Measurements from ENCODE around the gene ERICH6B. TPM values are rescaled to one million over a fixed set of nuclear protein-coding genes. Genes with fewer than 3 reads are reported as not detected.

The ERICH6B gene
- total RNA-seq, 1 experiment from 2014 or later, result not detected

DNA sequence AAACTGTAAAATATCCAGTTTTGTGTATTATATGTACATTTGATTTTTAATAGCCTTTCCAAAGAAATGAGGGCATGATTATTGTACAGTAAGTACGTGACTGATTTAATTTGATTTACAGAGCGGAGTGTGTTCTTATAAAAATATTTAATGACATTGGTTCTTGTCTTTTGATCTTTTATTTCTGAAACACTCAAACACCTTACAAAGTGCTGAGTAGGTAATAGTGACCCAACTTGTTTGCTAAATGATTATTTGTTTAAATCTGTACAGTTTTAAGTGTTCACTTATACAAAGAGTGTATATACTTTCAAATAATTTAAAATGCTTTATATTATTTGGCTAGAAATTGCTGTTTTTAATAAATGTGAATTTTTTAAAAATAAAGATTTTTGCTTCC, 79.3 kb downstream of the ERICH6B start:
- H3K27me3 Mint-ChIP-seq (ENCODE audit: insufficient read depth, unreplicated experiment), result no peaks in the 10 kb centered on the region
- BruUV-seq (replicated peaks), result no TSS peak
- ChIA-PET CTCF (no interaction called here), POLR2A (no interaction called here)
- intact Hi-C loops (cut with micrococcal nuclease), result no loop called here
- TF ChIP-seq, protein P1, sequence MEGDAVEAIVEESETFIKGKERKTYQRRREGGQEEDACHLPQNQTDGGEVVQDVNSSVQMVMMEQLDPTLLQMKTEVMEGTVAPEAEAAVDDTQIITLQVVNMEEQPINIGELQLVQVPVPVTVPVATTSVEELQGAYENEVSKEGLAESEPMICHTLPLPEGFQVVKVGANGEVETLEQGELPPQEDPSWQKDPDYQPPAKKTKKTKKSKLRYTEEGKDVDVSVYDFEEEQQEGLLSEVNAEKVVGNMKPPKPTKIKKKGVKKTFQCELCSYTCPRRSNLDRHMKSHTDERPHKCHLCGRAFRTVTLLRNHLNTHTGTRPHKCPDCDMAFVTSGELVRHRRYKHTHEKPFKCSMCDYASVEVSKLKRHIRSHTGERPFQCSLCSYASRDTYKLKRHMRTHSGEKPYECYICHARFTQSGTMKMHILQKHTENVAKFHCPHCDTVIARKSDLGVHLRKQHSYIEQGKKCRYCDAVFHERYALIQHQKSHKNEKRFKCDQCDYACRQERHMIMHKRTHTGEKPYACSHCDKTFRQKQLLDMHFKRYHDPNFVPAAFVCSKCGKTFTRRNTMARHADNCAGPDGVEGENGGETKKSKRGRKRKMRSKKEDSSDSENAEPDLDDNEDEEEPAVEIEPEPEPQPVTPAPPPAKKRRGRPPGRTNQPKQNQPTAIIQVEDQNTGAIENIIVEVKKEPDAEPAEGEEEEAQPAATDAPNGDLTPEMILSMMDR (IDR thresholded peaks at IDR 0.05; ENCODE audit: unreplicated experiment), result no peak
- DNase-seq (ENCODE audit: unreplicated experiment), result no peak
- H3K4me3 Mint-ChIP-seq (ENCODE audit: unreplicated experiment), result no peak overlapping the region
- H3K27ac Mint-ChIP-seq (ENCODE audit: low read depth, unreplicated experiment), result no peak overlapping the region
- peaks cover 57% of the 10 kb centered on the region for H3K36me3 Mint-ChIP-seq (ENCODE audit: insufficient read depth, unreplicated experiment)
- H3K4me1 Mint-ChIP-seq (ENCODE audit: insufficient read depth, unreplicated experiment), result no peaks in the 10 kb centered on the region
- H3K9me3 Mint-ChIP-seq (ENCODE audit: unreplicated experiment), result no peaks in the 10 kb centered on the region

DNA sequence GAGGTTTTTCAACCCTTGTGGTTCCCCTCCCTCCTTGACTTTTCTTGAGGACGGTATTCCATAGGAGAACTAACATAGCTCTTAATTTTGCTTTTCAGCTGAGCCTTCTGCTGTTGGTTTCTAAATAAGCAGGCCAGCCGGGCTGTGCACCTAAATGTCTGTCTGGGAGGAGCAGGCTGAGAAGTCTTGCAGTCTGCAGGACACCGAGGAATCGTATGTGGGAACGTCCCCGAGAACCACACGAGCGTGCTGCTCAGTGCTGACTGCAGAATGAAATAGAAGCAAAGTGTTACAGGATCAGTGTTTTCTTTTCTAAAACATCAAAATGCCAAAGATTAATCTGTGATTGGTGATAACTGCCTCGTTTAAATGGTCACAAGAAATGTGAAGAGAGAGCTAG, 80.9 kb downstream of the ERICH6B start:
- Mint-ChIP-seq H3K9me3 (ENCODE audit: unreplicated experiment) (no peaks in the 10 kb centered on the region), H3K27me3 (ENCODE audit: insufficient read depth, unreplicated experiment) (no peaks in the 10 kb centered on the region), H3K27ac (ENCODE audit: low read depth, unreplicated experiment) (no peak overlapping the region), H3K4me1 (ENCODE audit: insufficient read depth, unreplicated experiment) (no peaks in the 10 kb centered on the region), H3K4me3 (ENCODE audit: unreplicated experiment) (no peak overlapping the region), H3K36me3 (ENCODE audit: insufficient read depth, unreplicated experiment) (peaks cover 74% of the 10 kb centered on the region)
- TF ChIP-seq, protein P1 (IDR thresholded peaks at IDR 0.05; ENCODE audit: unreplicated experiment), result no peak
- ChIA-PET POLR2A (no interaction called here), CTCF (no interaction called here)
- intact Hi-C loops (cut with micrococcal nuclease), result no loop called here
- no peak for DNase-seq (ENCODE audit: unreplicated experiment)
- no TSS peak for BruUV-seq (replicated peaks)

- H3K27me3 Mint-ChIP-seq (ENCODE audit: insufficient read depth, unreplicated experiment), result no peaks in the 10 kb centered on the region
- no peak overlapping the region for H3K4me3 Mint-ChIP-seq (ENCODE audit: unreplicated experiment)
- TF ChIP-seq, protein P1 (IDR thresholded peaks at IDR 0.05; ENCODE audit: unreplicated experiment), result no peak
- ChIA-PET POLR2A (interaction anchor here (0.6 to 1.9 kb wide), 4 partner anchors 10 to 1118 kb away, joined by 3 to 5 read pairs (median 3); no protein-coding TSS in a partner anchor), CTCF (no interaction called here)
- H3K27ac Mint-ChIP-seq (ENCODE audit: low read depth, unreplicated experiment), result no peak overlapping the region
- no TSS peak for BruUV-seq (replicated peaks)
- H3K4me1 Mint-ChIP-seq (ENCODE audit: insufficient read depth, unreplicated experiment), result peaks cover 10% of the 10 kb centered on the region
- DNase-seq (ENCODE audit: unreplicated experiment), result no peak
- intact Hi-C loops (cut with micrococcal nuclease), result no loop called here
- no peaks in the 10 kb centered on the region for H3K9me3 Mint-ChIP-seq (ENCODE audit: unreplicated experiment)
- peaks cover 97% of the 10 kb centered on the region for H3K36me3 Mint-ChIP-seq (ENCODE audit: insufficient read depth, unreplicated experiment)
These were observed 85.8 kb downstream of the ERICH6B start for GRCh38 chr13:45529758-45530157.

DNA sequence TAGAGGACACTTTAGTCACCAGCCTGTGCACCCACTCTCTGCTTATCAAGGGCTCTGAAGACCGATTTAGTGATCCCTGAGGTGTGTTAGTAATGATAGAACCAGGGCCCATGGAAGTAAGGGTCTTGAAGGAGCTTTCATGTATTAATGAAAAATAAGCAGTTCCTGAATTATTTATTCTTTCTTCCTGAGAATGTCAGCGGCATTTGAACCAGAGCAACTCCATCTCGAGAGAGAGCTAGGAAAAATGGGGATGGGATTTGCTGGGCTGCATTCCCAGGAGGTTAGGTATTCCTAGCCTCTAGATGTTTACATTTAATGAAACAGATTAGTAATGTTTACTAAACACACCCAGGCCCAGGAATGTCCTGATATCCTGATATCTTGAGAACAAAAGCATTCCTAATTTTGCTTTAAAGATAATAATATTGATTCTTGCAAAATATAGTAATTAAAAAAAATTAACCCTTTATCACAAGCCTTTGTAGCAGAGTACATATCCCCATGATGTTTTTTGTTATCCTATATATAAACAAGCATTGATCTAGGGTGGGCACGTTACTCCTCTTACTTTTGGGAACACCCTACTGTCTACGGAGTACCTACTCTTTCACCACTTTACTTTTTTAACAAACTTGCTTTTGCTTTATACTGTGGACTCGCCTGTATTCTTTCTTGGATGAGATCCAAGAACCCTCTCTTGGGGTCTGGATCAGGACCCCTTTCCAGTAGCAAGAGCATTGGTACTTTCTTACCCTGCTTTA, 87.7 kb downstream of the ERICH6B start:
- no peak for DNase-seq (ENCODE audit: unreplicated experiment)
- Mint-ChIP-seq H3K4me3 (ENCODE audit: unreplicated experiment) (no peak overlapping the region), H3K27me3 (ENCODE audit: insufficient read depth, unreplicated experiment) (no peaks in the 10 kb centered on the region), H3K4me1 (ENCODE audit: insufficient read depth, unreplicated experiment) (peaks cover 10% of the 10 kb centered on the region), H3K27ac (ENCODE audit: low read depth, unreplicated experiment) (peak overlapping the region; percentile 31), H3K9me3 (ENCODE audit: unreplicated experiment) (no peaks in the 10 kb centered on the region), H3K36me3 (ENCODE audit: insufficient read depth, unreplicated experiment) (peaks cover 94% of the 10 kb centered on the region)
- TF ChIP-seq, protein P1 (IDR thresholded peaks at IDR 0.05; ENCODE audit: unreplicated experiment), result no peak
- ChIA-PET CTCF (interaction anchor here (0.6 kb wide), 1 partner anchor 632 kb away, joined by 4 read pairs; no protein-coding TSS in a partner anchor), POLR2A (interaction anchor here (1.2 to 1.9 kb wide), 2 partner anchors 12 to 62 kb away, joined by 3 to 5 read pairs; no protein-coding TSS in a partner anchor)
- intact Hi-C loops (cut with micrococcal nuclease), result no loop called here
- no TSS peak for BruUV-seq (replicated peaks)

Data from MCF 10A (cell line).